NCI-H460 (cell line): ENCODE data around the gene SYCP1. TPM values are rescaled to one million over a fixed set of nuclear protein-coding genes. Genes with fewer than 3 reads are reported as not detected.
"Not testable (repeated sequence)": the region's sequence is repeated elsewhere in the genome, so short reads cannot be mapped to it uniquely, and the experiment has no call there.

Source experiments
- DNase-seq: peaks from one replicate; pipeline ENCODE4 v3.0.0-alpha.2; 2016; ENCODE audit warnings: low read depth; ENCODE audit errors: extremely low read depth
- polyA plus RNA-seq: library from polyadenylated mRNA; depleted of rRNA; stranded (reverse); fragments of >200 nt; gene quantifications from 2 replicates; pipeline ENCODE4 v1.2.3, GENCODE V29; 2014; cell fraction: nucleus; rRNA removed
- total RNA-seq: library from RNA; depleted of rRNA; stranded (reverse); fragments of >200 nt; shearing (Covaris generic); gene quantifications from 2 replicates; pipeline ENCODE4 v1.2.3, GENCODE V29; 2014; rRNA removed

SYCP1 gene, protein sequence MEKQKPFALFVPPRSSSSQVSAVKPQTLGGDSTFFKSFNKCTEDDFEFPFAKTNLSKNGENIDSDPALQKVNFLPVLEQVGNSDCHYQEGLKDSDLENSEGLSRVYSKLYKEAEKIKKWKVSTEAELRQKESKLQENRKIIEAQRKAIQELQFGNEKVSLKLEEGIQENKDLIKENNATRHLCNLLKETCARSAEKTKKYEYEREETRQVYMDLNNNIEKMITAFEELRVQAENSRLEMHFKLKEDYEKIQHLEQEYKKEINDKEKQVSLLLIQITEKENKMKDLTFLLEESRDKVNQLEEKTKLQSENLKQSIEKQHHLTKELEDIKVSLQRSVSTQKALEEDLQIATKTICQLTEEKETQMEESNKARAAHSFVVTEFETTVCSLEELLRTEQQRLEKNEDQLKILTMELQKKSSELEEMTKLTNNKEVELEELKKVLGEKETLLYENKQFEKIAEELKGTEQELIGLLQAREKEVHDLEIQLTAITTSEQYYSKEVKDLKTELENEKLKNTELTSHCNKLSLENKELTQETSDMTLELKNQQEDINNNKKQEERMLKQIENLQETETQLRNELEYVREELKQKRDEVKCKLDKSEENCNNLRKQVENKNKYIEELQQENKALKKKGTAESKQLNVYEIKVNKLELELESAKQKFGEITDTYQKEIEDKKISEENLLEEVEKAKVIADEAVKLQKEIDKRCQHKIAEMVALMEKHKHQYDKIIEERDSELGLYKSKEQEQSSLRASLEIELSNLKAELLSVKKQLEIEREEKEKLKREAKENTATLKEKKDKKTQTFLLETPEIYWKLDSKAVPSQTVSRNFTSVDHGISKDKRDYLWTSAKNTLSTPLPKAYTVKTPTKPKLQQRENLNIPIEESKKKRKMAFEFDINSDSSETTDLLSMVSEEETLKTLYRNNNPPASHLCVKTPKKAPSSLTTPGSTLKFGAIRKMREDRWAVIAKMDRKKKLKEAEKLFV
- not detected in 2 replicates for total RNA-seq
- polyA plus RNA-seq, result not detected in 2 replicates

DNA sequence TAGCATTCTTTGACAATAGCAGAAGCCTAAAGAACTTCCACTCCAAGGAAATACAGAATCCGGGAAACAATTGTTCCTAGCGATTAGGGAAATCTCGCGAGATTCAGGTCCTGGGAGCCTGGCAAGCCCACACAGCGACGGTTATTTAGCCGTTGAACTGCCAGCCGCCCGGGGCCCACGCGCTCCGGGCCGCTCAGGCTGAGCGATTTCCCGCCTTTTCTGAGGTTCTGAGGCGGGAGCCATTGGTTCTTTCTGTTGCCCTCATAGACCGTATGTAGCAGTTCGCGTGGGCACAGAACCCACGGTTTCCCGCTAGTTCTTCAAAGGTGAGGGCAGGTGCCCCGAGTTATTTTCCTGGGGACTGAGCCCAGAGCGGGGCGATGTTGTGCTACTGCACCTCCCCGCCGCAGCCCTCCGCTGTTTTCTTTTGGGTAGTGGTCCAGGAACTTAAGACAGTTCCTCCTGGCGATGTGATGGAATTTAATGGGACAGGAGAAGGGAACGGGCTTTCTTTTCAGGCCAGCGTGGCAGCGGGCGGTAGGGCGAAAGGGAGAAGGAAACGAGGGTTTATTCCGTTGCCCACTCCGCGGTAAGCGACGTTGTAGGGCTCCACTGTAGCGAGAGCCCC, at the start of gene SYCP1:
Gene SYCP1 (plus strand): TSS at position 171 of the 628 bp plus-strand sequence. CDS start 602 bp downstream, outside the sequence.
- no peak for DNase-seq

DNA sequence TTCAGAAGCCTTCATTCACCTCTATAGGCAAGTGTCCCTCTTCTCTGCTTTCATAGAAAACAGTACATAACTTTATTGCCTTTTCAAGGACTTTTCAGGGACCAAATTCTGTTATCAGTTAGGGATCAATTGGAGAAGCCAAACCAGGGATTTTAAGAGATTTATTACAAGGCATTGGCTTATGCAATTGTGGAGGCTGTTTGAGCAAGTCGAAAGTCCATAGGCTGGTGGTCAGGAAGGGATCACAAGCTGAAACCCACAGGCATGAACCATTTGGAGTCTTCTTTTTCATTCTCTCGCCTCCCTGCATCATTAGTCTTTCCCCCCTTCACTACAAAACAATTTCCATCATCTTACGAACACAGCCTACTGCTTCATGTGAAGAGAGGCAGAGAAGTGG, 34.8 kb upstream of the SYCP1 start:
- DNase-seq, result no peak

DNA sequence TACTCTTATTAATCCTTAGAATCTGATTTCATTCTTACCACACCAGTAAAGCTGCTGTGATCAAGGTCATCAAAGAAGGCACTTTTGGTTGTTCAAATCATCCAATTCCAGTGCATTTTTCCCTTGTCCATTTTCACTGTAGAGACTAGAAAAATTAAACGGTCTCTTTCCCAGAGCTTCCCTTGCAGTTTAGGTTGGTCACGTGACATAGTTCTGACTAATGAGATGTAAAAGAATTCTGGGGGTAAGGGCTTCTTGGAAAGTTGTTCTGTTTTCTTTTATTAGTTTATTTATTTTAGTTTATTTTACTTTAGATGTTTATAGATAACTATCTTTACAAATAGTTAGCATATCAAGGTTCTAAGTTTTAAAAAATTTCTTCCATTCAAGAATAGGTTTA, 34.3 kb upstream of the SYCP1 start:
- no peak for DNase-seq

DNA sequence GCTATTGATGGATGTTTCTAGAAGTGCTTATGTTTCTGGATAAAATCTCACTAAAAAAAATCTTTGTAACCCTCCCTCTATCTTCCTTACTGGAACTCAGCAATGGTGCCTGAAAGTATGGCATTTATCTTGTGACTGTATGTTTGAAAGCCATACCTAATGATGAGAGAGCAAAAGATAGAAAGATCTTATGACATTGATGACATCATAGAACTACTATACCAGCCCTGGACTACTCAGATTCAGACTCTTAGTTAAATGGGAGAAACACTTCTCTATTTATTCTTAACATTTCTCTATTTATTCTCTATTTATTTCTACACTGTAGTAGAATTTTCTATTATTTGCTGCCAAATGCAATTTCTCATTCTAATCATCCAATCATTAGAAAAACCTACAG, 32.7 kb upstream of the SYCP1 start:
- no peak for DNase-seq

DNA sequence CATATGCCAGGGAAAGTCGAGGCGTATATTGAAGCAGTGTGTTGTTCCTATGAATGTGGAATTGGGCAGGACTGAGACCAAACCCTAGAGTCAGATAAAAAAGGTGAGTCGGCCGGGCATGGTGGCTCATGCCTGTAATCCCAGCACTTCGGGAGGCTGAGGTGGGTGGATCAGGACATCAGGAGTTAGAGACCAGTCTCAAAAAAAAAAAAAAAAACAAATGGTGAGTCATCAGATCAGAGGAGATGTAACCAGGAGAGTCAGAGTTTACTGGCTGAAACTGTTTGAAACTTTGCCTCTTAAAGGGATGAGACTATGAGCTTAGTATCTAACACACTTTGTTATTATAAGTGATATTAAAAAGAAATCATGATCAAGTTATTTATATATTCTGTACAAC, 26.4 kb upstream of the SYCP1 start:
- DNase-seq, result no peak

DNA sequence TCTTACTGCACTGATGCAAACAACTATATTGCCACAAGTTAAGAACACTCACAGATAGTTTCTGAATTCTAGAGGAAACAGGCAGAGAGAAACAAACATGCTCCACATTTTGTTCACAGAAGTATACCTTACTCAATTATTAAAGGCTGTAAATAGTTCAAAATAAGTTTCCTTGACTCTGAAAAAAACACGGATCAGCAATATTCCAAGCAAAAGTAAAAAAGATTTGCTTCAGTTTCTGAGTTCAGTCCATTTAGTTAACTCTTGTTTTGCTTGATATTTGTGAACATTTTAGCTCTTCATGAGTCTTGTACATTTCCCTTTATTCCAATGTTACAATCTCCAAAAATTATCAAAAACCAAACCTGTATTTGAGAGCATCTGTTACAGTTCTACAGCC, 24.6 kb upstream of the SYCP1 start:
- not testable (repeated sequence) for DNase-seq

DNA sequence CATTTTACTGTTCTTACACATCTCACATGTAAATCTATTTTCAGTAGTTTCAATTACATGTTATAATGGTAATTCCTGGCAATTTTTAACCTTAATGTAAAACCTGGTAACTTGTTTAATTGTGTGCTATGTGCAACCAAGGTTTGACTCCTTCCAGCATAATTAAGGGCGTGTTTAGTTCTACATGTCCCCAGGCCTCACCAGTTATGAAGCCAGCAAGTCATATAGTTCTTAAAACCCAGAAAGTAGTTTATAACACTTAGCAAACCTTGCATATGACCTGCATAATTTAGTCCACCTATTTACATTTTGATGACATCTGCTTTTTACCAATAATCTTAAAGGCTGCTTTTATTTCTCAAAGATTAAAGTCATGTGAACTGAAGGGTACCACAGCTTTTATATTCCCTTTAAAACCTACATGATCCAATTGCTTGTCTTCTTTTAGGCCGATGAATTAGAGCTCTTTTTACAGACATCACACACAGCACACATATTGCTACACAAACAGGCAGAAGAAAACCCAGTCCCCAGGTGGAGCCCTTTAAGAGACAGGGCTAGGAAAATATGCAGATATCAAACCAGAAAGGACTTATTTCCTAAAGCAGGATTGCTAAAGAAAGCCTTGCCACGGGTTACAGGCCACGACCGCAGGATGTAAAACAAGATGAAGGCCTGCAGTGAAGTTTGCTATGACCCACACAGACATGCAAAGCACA, 23.2 kb upstream of the SYCP1 start:
- no peak for DNase-seq

DNA sequence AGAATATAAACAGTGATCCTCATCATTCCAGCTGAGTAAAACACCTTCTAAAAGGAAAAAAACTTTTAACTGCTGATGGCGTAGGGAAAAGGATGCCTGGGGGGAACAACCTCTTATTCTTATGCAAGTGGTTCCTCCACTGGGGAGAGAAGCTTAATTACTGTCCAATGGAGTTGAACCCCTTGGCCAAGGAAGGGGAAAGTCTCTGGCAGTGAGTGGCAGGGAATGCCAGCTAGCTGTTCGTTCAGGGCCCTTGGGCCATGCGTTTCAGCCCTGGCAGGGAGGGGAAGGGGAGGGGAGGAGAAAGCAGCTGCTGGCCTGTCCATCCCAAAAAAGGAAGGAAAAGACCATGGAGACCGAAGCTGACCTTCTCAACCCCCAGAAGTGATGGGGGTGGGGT, 22.6 kb upstream of the SYCP1 start:
- DNase-seq, result no peak

DNA sequence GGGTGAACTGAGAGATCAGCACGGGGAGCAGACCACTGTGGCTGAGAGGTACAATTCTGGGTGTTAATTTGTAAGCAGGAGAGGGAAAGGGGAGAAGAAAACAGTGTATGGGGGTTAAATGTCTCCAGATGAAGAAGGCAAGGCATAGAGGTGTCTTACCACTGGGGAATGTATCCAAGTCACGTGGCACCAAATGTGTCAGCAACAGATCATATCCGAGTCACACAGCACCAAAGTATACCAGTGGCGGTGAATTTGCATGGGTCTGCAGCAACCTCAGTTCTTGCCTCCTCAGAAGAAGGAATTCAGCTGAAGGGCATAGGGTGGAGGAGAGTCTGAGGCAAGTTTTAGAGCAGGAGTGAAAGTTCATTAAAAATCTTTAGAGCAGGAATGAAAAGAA, 21.2 kb upstream of the SYCP1 start:
- DNase-seq, result no peak

DNA sequence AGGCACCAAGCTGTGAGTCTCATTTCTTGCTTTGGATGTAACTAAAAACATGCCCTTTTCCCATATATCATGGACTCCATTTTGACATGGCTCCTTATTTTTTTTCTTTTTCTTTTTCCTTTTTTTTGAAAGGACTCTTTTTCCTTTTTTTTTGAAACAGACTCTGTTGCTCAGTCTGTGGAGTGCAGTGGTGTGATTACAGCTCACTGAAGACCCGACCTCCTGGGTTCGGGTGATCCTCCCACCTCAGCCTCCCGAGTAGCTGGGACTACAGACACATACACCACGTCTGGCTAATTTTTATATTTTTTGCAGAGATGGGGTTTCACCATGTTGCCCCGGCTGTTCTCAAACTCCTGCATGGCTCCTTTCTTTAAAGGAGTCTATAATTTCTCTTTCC, 10.4 kb upstream of the SYCP1 start:
- DNase-seq, result no peak

DNA sequence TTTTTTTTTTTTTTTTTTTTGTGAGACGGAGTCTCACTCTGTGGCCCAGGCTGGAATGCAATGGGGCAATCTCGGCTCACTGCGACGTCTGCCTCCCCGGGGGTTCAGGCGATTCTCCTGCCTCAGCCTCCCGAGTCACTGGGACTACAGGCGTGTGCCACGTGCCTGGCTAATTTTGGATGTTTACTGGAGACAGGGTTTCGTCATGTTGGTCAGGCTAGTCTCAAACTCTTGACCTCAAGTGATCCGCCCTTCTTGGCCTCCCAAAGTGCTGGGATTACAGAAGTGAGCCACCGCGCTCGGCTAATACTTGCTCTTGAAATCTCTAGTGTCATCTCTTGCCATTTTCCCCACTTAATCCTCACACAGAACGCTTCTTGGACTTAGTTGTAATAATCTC, 1.1 kb upstream of the SYCP1 start:
- no peak for DNase-seq

DNA sequence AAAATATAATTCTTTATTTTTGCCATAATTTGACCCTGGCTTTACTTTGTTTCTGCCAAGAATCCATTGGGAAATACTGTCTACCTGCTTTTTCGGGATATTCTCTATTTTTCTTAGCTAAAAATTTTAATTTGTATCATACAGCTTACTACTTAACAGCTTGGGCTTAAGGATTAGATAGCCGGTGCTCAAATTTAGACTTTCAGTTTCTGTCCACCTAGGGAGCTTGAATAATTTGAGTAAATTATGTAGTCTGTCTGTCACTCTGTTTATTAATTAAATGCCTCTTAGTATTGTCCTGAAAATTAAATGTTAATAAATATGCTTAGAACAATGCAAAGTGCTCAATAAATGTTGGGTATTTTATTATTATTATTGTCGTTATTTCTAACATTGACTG, 6.7 kb downstream of the SYCP1 start:
- DNase-seq, result no peak

DNA sequence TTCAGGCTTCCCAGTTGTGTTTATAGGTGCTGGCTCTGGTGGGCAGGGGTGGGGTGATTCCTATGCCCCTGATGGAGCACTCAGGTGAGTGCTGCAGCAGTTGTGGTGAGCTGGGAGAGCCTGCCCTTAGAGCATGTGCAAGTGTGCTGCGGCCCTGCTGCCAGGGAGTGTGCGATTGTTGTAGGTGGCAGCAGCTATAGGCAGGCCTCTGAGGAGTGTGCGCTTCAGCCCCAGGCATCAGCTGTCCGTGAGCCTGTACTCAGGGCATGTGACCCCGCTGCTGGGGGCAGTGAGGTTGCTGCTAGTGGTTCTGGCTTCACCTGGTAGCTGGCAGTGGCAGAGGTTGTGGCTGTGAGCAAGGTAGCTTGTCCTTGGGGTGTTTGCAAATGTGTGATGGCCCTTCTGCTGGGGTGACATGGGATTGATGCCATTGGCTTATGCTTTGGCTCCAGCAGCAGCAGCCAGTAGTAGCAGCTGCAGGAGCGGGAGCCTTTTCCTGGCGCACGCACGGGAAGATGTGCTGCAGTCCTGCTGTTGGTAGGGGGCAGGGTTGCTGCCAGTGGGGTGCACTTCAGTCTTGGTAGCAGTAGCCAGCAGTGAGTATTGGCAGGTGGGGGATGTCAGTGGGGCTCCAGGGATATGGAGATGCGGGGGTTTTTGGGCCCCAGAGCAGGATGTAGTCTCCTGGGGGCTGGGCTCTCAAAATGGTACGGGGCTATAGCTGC, 37.7 kb downstream of the SYCP1 start:
- no peak for DNase-seq

DNA sequence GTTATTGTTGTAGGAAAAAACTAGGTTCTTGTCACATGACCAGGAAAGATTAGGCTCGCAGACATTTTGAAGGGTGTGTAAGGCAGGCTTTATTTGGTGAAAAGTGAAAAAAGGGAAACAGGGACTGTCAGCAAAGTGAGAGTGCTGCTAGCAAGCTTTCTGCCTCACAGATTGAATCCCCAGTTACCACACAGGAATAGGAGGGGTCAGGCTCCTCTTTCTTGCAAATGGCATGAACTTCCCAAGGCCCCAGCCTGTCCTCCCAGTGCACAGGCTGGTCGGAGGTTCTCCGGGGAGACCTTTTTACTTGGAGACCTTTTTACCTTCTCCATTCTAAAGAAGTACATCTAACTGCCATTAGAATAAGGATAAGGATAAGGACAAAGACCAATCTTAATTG, 42.1 kb downstream of the SYCP1 start:
- DNase-seq, result no peak

DNA sequence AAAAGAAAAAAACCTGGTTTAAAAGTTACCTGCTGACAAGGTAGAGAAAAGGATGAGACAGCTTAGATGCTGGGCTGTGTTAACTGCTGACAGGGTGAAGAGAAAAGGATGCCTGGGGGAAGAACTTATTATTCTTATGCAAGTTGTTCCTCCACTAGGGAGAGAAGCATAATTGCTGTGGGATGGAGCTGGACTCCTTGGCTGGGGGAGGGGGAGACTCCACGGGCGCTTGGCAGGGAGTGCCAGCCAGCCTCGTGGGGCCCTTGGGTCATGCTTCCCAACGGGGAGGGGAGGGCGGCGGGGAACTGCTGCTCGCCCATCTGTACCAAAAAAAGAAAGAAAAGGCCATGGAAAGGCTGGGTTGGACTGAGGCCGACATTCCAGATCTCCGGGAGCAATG, 47.2 kb downstream of the SYCP1 start:
- no peak for DNase-seq

DNA sequence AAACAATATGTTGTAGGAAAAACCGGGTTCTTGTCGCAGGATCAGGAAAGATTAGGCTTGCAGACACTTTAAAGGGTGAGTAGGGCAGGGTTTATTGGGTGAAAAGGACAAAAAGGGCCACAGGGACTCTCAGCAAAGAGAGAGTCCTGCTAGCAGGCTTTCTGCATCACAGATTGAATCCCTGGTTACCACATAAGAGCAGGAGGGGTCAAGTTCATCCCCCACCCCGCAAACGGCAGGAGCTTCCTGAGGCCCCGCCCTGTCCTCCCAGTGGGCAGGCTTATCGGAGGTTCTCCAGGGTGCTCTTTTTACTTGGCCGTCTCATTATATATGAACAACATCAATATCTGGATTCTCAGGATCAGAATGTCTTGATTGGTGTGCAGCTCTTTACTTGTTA, 47.7 kb downstream of the SYCP1 start:
- DNase-seq, result no peak

DNA sequence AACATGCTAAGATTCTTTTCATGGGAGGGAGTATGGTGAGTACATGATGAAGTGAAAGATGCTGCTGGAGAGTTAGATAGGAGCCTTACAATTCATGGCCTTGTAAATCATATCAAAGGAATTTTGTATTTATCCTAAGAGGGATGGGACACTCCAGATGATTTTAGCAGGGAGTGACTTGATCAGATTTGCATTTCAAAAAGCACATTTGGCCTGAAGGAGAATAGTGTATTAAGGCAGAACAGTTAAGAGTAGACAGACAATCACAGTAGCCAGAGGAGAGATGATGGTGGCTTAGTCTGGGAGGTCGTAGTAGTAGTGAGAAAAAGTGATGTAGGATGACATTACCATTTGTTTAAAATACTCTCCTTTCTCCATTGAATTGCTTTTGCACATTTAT, 48.8 kb downstream of the SYCP1 start:
- DNase-seq, result no peak

DNA sequence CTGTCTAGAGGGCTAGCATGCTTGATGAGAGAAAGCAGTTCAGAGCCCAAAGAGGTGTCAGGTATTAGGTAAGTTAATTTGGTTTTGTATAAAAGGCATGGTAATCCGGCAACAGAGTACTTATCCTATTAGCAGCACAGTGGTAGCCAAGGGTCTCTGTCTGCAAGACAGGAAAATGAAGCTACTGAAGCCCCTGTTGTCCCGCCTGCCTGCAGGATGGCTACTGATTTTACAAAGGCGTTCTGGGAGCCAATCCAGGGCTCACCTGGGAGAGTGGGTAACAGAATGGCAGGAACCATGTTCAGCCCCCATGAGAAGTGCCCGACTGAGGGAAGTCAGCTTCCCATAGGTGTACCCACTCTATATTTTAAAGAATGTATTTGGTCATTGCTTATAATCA, 61.1 kb downstream of the SYCP1 start:
- not testable (repeated sequence) for DNase-seq

DNA sequence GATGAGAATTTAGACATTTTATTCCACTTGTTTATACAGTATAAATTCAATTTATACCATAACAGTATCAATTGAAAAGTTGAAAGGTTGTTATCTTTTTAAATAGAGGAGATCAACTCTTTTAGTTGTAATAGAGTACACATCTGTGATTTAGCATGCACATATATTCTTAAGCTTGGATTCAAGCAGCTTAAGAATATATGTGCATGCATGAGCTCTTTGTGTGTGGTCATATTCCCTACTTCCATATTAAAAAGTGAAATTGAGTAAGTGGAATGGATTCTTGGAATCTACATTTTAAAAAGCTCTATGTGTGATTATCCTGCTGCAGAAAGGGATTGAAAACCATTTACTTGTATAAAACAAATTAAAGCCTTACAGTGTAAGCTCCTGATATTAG, 71.9 kb downstream of the SYCP1 start:
- no peak for DNase-seq

DNA sequence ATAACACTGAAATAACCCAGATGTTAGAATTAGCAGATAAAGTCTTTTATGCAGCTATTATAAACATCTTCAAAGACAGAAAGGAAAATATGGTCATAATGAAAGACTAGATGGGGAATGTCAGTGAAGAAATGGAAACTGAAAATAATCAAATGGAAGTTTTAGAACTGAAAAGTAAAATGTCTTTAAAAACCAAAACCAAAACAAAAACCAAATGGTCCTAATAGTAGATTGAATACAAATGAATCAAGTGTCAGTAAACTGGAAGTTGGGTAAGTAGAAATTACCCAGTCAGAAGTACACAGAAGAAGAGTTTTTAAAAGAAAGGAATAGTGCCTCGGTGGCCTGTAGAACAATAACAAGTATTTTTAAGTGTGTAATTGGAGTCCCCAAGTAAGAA, 72.7 kb downstream of the SYCP1 start:
- no peak for DNase-seq
